Prostate gland (tissue), 2 donors: ENCODE measurements around the gene JOSD1.

Experiments
- CTCF ChIP-seq, 4 experiments: fragments of 200-600 bp in 2 of 4; fragments of 450-650 bp in 2 of 4; sonication (generic) in 2 of 4; IDR thresholded peaks; 1 replicate in 3 of 4; 2 replicates in 1 of 4; pipeline ENCODE4 v1.5.1; 2016 to 2019; ENCODE audit warnings: antibody characterized with exemption in 4 of 4, mild to moderate bottlenecking in 2 of 4, moderate library complexity in 2 of 4
- POLR2A ChIP-seq: fragments of 450-650 bp; IDR thresholded peaks from one replicate; pipeline ENCODE4 v1.6.1; 2016; ENCODE audit warnings: antibody characterized with exemption, mild to moderate bottlenecking

GRCh38 chr22:38694049-38694448, 6.7 kb downstream of the JOSD1 start:
- no peak for TF ChIP-seq CTCF (IDR thresholded peaks at IDR 0.05)
- no peak for TF ChIP-seq POLR2A
